Activated CD8-positive, alpha-beta memory T cell treated with anti-CD3 and anti-CD28 coated beads, Interleukin-2, amount 10 ng/mL, durations not matched to agents 7 days and 5 days (primary cell): ENCODE data around the gene LTB. TPM values are rescaled to one million over a fixed set of nuclear protein-coding genes. Genes with fewer than 3 reads are reported as not detected.
"Not testable (repeated sequence)": the region's sequence is repeated elsewhere in the genome, so short reads cannot be mapped to it uniquely, and the experiment has no call there.

Experiments
- ATAC-seq: fragments of 150-1000 bp; cut with Tn5 transposase; one replicate; pipeline ENCODE4 v1.10.0; 2021; ENCODE audit warnings: moderate library complexity
- CTCF ChIA-PET: fragments of 350-600 bp; sonication (Branson Sonifier 250); formaldehyde crosslinking; loops from one replicate; lab custom pipeline; 2021; ENCODE audit warnings: antibody characterized with exemption; lab: Charles Lee
- DNase-seq: peaks from one replicate; pipeline ENCODE4 v3.0.0-alpha.2; 2020
- H3K27ac Mint-ChIP-seq: one replicate; pipeline ENCODE4 v1.8.0; 2021; ENCODE audit warnings: mild to moderate bottlenecking, mixed read lengths
- H3K27me3 Mint-ChIP-seq: one replicate; pipeline ENCODE4 v1.8.0; 2021; ENCODE audit warnings: mixed read lengths
- H3K36me3 Mint-ChIP-seq: one replicate; pipeline ENCODE4 v1.8.0; 2021; ENCODE audit warnings: mild to moderate bottlenecking, mixed read lengths
- H3K4me1 Mint-ChIP-seq: one replicate; pipeline ENCODE4 v1.8.0; 2021; ENCODE audit warnings: mixed read lengths
- H3K4me3 Mint-ChIP-seq: one replicate; pipeline ENCODE4 v1.8.0; 2021; ENCODE audit warnings: mild to moderate bottlenecking, moderate library complexity, mixed read lengths
- H3K9me3 Mint-ChIP-seq: one replicate; pipeline ENCODE4 v1.8.0; 2022; ENCODE audit warnings: low read depth, mixed read lengths
- total RNA-seq, 2 experiments: library from RNA; stranded (reverse); gene quantifications; one replicate each; pipeline ENCODE4 v1.2.3, GENCODE V29; 2021

LTB gene
- total RNA-seq, 2 experiments from 2014 or later = 608 to 839 TPM

DNA sequence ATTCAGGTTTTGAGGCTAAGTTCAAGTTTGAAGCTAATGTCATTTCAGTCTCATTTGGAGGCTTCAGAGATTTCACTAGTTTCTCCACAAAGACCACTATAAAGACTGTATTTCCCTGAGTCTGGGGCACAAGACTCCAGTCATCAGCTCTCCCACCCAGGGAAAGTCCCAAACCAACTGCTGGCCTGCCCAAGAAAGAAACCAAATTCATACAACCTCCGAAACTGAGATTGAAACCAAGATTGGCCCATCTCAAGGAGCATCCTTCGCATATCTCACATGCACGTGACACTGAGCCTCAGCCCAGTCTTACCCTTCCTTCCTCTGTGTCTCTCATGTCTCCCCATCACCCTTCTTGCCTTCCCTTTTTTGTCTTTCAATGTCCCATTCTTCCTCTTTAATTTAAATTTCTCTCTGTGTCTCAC lies 13.7 kb downstream of the LTB start:
- Mint-ChIP-seq H3K36me3 (peaks cover 12% of the 10 kb centered on the region), H3K27ac (peak overlapping the region; percentile 67), H3K4me1 (peaks cover 63% of the 10 kb centered on the region), H3K27me3 (peaks cover 49% of the 10 kb centered on the region), H3K9me3 (no peaks in the 10 kb centered on the region), H3K4me3 (peak overlapping the region; percentile 8)
- CTCF ChIA-PET = interaction anchor here (1.1 to 7.6 kb wide), 9 partner anchors 8 to 29 kb away, joined by 3 to 96 read pairs (median 16); partner anchors contain the start of genes DDX39B, LTB, NCR3 and NFKBIL1
- DNase-seq (peak; percentile 89), ATAC-seq (peak; percentile 68)

DNA sequence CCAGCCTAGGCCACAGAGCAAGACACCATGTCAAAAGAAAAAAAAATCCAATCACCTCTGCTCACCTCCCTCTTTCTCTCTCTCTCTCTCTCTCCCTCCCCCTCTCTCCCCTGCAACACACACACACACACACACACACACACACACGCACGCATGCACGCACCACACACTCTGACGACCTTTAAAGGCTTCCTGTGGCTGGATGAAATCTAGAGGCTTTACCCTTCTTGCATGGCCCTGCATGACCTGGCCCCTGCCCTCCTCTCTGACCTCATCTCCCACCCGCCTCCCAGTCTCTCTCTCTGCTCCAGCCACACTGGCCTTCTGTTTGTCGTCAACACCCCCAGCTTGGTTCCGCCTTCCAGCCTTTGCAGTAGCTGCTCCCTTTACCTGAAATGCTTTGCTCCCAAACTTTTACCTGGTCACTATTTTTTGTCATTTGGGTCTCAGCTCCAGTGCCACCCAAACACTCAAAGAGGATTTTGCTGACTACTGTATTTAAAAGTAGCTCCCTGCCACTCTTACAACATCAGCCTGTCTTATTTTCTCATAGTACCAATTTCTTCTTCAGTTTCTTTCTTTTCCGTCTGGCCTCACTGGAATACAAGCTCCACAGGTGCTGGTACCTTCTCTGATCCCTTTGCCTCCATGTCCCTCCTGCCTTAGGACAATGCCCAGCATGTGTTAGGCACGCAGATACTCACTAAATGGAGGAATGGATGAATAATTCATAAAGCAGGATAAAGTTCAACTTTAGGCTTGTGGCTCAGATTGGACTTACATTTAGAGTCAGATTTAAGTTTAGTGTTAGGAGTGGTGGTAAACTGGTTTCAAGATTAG lies 14.5 kb downstream of the LTB start:
- no peaks in the 10 kb centered on the region for H3K9me3 Mint-ChIP-seq
- H3K4me1 Mint-ChIP-seq = peaks cover 55% of the 10 kb centered on the region
- peaks cover 18% of the 10 kb centered on the region for H3K36me3 Mint-ChIP-seq
- ATAC-seq (no peak), DNase-seq (no peak)
- peaks cover 56% of the 10 kb centered on the region for H3K27me3 Mint-ChIP-seq
- CTCF ChIA-PET = interaction anchor here (0.7 to 7.6 kb wide), 9 partner anchors 8 to 73 kb away, joined by 3 to 96 read pairs (median 16); partner anchors contain the start of genes DDX39B, LTB and NCR3
- peak overlapping the region; percentile 67 for H3K27ac Mint-ChIP-seq
- H3K4me3 Mint-ChIP-seq = no peak overlapping the region

- peaks cover 63% of the 10 kb centered on the region for H3K4me1 Mint-ChIP-seq
- ATAC-seq (no peak), DNase-seq (no peak)
- H3K9me3 Mint-ChIP-seq = no peaks in the 10 kb centered on the region
- H3K4me3 Mint-ChIP-seq = peak overlapping the region; percentile 26
- CTCF ChIA-PET = interaction anchor here (3.0 to 12.1 kb wide), 5 partner anchors 8 to 35 kb away, joined by 16 to 189 read pairs (median 34); partner anchors contain the start of genes LST1, LTA, LTB and NCR3
- peak overlapping the region; percentile 82 for H3K27ac Mint-ChIP-seq
- peaks cover 41% of the 10 kb centered on the region for H3K36me3 Mint-ChIP-seq
- peaks cover 38% of the 10 kb centered on the region for H3K27me3 Mint-ChIP-seq
Measured at GRCh38 chr6:31560697-31561058, 21.5 kb downstream of the LTB start.

- H3K4me1 Mint-ChIP-seq = peaks cover 61% of the 10 kb centered on the region
- ATAC-seq (peak; percentile 77), DNase-seq (peak; percentile 79)
- no peaks in the 10 kb centered on the region for H3K9me3 Mint-ChIP-seq
- peak overlapping the region; percentile 82 for H3K27ac Mint-ChIP-seq
- CTCF ChIA-PET = interaction anchor here (3.0 to 12.1 kb wide), 5 partner anchors 8 to 35 kb away, joined by 16 to 189 read pairs (median 34); partner anchors contain the start of genes LST1, LTA, LTB and NCR3
- peaks cover 37% of the 10 kb centered on the region for H3K36me3 Mint-ChIP-seq
- peak overlapping the region; percentile 26 for H3K4me3 Mint-ChIP-seq
- H3K27me3 Mint-ChIP-seq = peaks cover 33% of the 10 kb centered on the region
Measured at GRCh38 chr6:31559958-31560696, 22.1 kb downstream of the LTB start.

DNA sequence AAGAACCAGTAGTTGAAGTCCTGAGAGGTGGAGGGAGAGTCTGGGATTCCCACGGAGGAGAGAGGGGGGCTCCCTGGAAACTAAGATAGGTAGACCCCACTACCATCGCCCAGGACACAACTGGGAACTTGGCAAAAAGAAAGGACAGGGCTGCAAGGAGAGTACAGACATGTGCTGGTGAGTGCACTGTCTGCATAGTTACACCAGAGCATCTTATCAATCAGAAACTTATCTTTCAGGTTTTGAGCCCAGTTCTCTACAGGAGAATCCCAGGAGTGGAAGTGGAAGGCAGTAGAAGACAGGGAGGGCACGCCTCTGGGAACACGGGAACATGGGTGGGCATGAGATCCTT lies 22.6 kb downstream of the LTB start:
- H3K4me3 Mint-ChIP-seq = peak overlapping the region; percentile 26
- H3K27me3 Mint-ChIP-seq = peaks cover 27% of the 10 kb centered on the region
- peaks cover 35% of the 10 kb centered on the region for H3K36me3 Mint-ChIP-seq
- ATAC-seq (peak; percentile 52), DNase-seq (no peak)
- CTCF ChIA-PET = interaction anchor here (3.0 to 12.1 kb wide), 5 partner anchors 9 to 36 kb away, joined by 16 to 189 read pairs (median 34); partner anchors contain the start of genes LST1, LTA, LTB and NCR3
- H3K27ac Mint-ChIP-seq = peak overlapping the region; percentile 82
- H3K4me1 Mint-ChIP-seq = peaks cover 63% of the 10 kb centered on the region
- no peaks in the 10 kb centered on the region for H3K9me3 Mint-ChIP-seq

GRCh38 chr6:31558631-31559500 lies 23.4 kb downstream of the LTB start:
- Mint-ChIP-seq H3K36me3 (peaks cover 35% of the 10 kb centered on the region), H3K4me3 (peak overlapping the region; percentile 53), H3K27ac (peak overlapping the region; percentile 82), H3K27me3 (peaks cover 24% of the 10 kb centered on the region), H3K4me1 (peaks cover 62% of the 10 kb centered on the region), H3K9me3 (no peaks in the 10 kb centered on the region)
- CTCF ChIA-PET = interaction anchor here (1.0 to 12.1 kb wide), 5 partner anchors 9 to 37 kb away, joined by 3 to 189 read pairs (median 21); partner anchors contain the start of genes LST1, LTA, LTB and NCR3
- ATAC-seq = peak; percentile 56
- DNase-seq = peak; percentile 80

- ATAC-seq (no peak), DNase-seq (no peak)
- no peaks in the 10 kb centered on the region for H3K9me3 Mint-ChIP-seq
- no peak overlapping the region for H3K27ac Mint-ChIP-seq
- H3K27me3 Mint-ChIP-seq = peaks cover 18% of the 10 kb centered on the region
- H3K36me3 Mint-ChIP-seq = peaks cover 32% of the 10 kb centered on the region
- peak overlapping the region; percentile 53 for H3K4me3 Mint-ChIP-seq
- CTCF ChIA-PET = interaction anchor here (1.0 to 12.1 kb wide), 5 partner anchors 9 to 37 kb away, joined by 3 to 189 read pairs (median 21); partner anchors contain the start of genes LST1, LTA, LTB and NCR3
- H3K4me1 Mint-ChIP-seq = peaks cover 60% of the 10 kb centered on the region
Measured at GRCh38 chr6:31558318-31558625, 24.0 kb downstream of the LTB start.

DNA sequence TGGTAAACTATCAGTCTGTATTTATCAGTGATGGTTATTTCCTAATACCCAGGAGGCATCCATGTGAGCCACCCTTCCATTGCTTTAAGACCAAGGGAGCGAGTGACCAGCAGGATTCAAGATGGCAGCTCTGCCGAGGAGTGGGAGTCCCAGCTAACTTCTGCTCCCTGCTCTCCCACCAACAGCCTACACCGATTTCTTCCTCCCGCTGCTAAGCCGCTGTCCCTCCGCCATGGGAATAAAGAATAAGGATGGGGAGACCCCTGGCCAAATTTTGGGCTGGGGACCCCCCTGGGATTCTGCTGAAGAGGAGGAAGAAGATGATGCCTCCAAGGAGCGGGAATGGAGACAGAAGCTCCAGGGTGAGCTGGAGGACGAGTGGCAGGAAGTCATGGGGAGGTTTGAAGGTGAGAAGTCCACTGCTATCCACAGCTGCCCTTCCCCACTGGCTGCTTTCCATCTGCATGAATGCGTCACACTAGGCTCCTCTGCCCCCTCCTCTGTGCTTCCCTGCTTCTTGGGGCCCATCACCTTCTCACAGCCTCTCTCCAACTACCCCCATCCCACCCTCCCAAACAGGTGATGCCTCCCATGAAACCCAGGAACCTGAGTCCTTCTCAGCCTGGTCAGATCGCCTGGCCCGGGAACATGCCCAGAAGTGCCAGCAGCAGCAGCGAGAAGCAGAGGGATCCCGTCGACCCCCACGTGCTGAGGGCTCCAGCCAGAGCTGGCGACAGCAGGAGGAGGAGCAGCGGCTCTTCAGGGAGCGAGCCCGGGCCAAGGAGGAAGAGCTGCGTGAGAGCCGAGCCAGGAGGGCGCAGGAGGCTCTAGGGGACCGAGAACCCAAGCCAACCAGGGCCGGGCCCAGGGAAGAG lies 24.5 kb downstream of the LTB start:
- DNase-seq (no peak), ATAC-seq (no peak)
- H3K36me3 Mint-ChIP-seq = peaks cover 29% of the 10 kb centered on the region
- peaks cover 13% of the 10 kb centered on the region for H3K27me3 Mint-ChIP-seq
- CTCF ChIA-PET = interaction anchor here (3.0 to 12.1 kb wide), 3 partner anchors 11 to 38 kb away, joined by 16 to 189 read pairs (median 128); partner anchors contain the start of genes LST1, LTB, NCR3 and TNF
- H3K4me3 Mint-ChIP-seq = no peak overlapping the region
- H3K4me1 Mint-ChIP-seq = peaks cover 60% of the 10 kb centered on the region
- no peak overlapping the region for H3K27ac Mint-ChIP-seq
- H3K9me3 Mint-ChIP-seq = no peaks in the 10 kb centered on the region

DNA sequence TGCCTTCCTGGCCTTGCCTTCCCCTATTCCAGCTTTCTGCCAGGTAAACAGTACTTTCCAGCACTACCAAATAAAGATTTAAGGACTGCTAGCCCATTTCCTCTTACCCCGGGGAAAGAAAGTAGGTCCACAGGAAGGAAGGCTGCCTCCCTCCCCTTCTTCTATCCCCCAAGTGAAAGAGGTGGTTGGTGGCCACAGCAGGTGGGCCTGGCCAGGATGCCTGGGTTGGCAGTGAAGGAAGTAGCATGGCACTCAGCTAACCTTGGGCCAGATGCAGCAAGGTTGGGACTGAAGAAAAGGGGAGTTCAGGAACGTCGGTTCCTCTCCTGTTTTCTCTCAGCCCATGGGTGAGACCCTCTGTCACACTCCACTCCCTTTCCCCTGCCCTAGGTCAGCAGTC lies 25.9 kb downstream of the LTB start:
- Mint-ChIP-seq H3K9me3 (no peaks in the 10 kb centered on the region), H3K27me3 (peaks cover 4% of the 10 kb centered on the region), H3K36me3 (peaks cover 30% of the 10 kb centered on the region), H3K27ac (no peak overlapping the region), H3K4me1 (peaks cover 58% of the 10 kb centered on the region), H3K4me3 (no peak overlapping the region)
- ATAC-seq (no peak), DNase-seq (no peak)
- CTCF ChIA-PET = interaction anchor here (1.0 to 12.1 kb wide), 4 partner anchors 14 to 64 kb away, joined by 4 to 189 read pairs (median 66); partner anchors contain the start of genes LST1, LTB, NCR3 and TNF

DNA sequence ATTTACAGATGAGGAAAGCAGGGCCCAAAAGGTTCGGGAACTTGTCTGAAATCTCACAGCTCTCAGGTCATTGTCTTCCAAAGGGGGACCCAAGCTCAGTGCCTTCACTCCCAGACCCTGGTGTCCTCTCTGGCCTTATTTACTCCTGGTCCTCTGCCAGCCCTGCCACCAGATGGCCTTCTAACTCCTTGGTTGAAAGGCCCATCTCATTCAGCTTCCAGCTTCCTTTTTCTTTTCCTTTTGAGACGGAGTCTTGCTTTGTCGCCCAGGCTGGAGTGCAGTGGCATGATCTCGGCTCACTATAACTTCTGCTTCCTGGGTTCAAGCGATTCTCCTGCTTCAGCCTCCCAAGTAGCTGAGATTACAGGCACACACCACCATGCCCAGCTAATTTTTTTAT lies 30.9 kb downstream of the LTB start:
- peak; percentile 75 for DNase-seq
- H3K9me3 Mint-ChIP-seq, ATAC-seq, H3K27ac Mint-ChIP-seq, H3K27me3 Mint-ChIP-seq, H3K4me3 Mint-ChIP-seq: not testable (repeated sequence)
- Mint-ChIP-seq H3K36me3 (peaks cover 19% of the 10 kb centered on the region), H3K4me1 (peaks cover 51% of the 10 kb centered on the region)
- CTCF ChIA-PET = interaction anchor here (0.7 to 16.9 kb wide), 17 partner anchors 10 to 313 kb away, joined by 3 to 952 read pairs (median 6); partner anchors contain the start of genes DDX39B, LST1, LTA and LTB

- H3K27ac Mint-ChIP-seq = peak overlapping the region; percentile 88
- H3K9me3 Mint-ChIP-seq = no peaks in the 10 kb centered on the region
- H3K27me3 Mint-ChIP-seq = no peaks in the 10 kb centered on the region
- peak overlapping the region; percentile 83 for H3K4me3 Mint-ChIP-seq
- DNase-seq = no peak
- H3K36me3 Mint-ChIP-seq = peaks cover 16% of the 10 kb centered on the region
- CTCF ChIA-PET = interaction anchor here (1.2 to 16.9 kb wide), 8 partner anchors 20 to 190 kb away, joined by 3 to 952 read pairs (median 4); partner anchors contain the start of genes LST1, LTA, LTB and NCR3
- H3K4me1 Mint-ChIP-seq = peaks cover 49% of the 10 kb centered on the region
- ATAC-seq = no peak
Measured at GRCh38 chr6:31548544-31548873, 33.7 kb downstream of the LTB start.
